Kidney glomerular epithelial cell (primary cell): ENCODE measurements around the gene TTLL10.

ENCODE experiments used
- DNase-seq: peaks from one replicate; lab custom pipeline; 2025; lab: John Stamatoyannopoulos, UW

Gene TTLL10

GRCh38 chr1:1236945-1237873 is 63.5 kb downstream of the TTLL10 start:
- no peak for DNase-seq

DNA sequence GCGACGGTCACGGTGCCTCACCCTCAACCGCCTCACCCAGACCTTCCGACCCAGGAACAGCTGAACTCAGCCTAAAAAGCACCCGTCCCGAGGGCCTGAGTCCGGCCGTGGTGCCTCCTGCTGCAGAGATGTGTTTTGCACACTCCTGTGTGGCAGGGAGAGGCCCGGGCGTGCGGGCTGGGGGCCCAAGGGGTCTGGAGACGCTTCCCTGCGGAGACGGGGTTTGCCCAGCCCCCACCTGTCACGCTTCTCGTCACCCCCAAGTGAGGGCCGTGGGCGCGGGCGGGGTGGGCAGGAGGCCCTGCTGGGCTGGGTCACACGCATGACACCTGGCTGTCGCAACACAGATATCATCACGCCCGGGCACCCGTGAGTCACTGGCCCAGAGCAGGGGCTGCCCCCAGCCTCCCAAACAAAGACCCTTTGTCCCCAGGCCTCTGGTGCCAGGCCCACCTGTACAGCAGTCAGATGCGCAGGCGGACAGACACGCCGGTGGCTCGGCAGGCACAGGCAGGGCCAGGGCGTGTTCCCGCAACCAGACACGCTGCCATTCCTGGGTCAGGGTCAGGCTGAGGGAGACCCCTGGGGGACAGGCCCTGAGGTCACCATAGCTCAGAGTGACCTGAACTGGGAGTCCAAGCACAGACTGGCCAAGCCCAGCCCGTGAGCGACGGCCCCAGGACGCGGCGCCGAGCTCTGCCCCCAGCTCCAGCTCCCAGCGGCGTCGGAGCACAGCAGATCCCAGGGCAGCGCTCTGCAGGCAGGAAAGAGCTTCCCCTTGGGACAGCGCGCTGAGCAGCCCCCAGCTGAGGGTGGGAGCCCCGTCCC is 64.4 kb downstream of the TTLL10 start:
- DNase-seq, result no peak

DNA sequence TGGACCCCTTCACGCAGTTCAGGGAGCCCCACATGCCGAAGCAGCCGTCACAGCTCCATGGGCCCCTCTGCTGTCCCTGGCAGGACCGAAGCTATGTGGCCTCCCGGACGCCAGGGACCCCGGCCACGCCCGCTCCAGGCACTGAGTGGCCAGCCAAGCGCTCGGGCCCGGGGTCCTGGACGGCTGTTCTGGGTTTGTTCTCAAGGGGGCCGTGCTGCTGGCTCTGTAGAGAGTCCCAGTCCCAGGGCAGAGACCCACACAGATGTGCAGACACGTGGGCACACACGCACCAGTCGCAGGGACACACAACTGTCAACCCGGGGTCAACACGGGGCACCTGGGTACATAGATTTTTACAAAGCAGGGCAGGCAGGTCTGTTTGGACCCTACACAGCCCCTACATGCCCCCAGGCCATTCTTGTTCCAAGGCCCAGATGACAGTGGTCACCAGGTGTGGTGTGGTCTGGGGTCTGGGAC is 65.1 kb downstream of the TTLL10 start:
- DNase-seq, result no peak

DNA sequence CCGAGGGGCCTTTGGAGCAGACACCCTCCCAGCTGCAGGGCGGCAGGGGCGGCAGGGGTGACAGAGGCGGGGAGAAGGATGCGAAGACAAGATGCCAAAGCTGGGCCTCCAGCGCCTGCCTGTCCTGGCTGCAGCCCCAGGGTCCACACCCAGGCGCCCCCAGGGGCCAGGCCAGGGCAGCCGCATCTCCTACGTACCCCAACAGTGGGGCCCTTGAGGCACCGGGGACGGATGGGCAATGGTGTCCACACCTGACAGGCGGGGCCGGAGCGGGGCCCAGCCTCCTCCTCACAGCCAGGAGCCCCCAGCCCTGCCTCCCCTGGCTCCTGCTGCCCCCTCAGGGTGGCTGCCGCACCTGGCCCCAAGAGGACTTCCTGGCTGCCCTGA is 65.5 kb downstream of the TTLL10 start:
- DNase-seq, result no peak

DNA sequence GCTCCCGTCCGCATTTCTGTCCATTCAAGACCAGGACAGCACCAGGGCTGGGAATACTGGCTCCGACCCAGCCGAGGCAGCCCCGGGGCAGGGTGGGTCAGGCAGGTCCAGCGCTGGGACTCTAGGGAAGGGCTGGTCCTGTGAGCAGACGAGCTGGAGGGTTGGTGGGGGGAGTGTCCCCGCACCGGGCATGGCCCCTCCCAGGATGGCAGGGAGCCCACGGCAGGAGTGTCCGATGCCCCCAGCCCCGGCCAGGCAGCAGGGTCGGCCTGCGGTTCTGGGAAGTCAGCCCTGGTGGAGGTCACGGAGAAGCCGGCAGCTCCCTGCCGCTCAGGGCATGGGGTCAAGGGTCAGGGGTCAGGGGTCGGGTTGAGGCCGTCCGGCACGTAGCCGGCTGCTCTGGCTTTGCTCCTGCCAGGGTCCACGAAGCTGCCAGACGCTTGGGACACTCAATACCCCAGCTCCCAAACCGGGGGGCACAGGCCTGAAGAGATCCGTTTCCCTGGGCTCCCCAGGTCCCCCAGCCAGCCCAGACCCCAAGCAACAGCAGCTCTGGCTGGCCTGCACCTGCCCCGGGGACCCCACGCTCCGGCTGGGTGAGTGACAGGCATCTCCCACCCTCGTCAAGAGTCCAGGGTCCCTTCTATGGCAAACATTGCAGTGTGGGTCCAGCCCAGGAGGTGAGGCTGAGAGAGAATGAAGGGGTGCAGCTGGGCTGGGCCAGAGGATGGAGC is 66.1 kb downstream of the TTLL10 start:
- no peak for DNase-seq

DNA sequence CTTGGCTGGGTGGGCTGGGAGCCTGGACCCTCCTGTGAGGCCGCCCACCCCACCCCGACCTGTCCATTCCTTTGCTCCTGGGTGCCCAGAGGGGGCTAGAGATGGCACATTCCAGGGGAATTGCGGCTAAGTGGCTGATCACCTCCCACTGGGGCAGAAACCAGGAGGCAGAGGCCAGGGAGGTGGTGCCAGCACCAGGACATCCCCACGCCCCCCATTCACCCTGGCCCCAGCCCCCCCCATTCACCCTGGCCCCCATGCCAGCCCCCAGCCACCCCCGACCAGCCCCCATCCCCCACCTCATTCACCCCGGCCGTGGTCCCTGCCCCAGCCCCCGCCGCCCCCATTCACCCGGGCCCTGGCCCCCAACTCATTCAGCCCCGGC is 66.7 kb downstream of the TTLL10 start:
- no peak for DNase-seq

- DNase-seq, result no peak
Measured at GRCh38 chr1:1240822-1241587, 67.3 kb downstream of the TTLL10 start.

GRCh38 chr1:1241588-1242219 is 68.0 kb downstream of the TTLL10 start:
- no peak for DNase-seq

DNA sequence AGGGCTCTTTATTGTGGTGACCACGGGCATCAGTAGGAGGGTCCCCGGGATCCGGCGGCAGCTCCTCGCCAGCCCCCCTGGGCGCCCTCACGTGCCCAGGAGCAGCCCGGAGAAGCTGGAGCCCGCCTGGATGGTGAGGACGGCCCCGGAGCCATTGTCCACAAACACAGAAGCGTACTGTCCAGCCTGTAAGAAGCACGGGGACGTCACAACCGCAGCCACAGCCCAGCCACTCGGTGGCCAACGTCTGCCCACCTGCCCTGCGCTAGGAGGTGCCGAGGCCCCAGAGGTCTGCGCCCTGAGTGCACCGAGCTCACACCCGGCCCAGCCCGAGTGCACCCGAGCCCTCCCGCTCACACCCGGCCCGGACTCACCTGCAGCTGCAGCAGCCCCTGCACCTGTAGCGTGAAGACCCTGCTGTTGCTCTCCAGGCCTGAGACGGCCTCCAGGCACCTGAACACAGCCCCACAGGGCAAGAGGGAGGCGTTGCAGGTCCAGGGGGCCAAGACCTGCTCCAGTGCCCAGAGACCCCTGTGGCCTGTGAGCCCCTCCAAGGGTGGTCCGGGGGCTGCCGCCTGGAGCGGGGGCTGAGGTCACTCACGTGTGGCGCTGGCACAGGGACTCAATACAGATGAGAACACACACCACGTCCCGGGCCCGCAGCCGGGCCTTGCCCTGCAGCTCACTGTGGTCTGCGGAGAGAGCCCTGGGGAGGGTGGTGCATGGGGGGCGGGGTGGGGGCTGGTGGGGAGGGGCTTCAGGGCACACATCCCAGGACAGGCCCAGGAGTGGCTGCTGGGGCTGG is 69.0 kb downstream of the TTLL10 start:
- no peak for DNase-seq

DNA sequence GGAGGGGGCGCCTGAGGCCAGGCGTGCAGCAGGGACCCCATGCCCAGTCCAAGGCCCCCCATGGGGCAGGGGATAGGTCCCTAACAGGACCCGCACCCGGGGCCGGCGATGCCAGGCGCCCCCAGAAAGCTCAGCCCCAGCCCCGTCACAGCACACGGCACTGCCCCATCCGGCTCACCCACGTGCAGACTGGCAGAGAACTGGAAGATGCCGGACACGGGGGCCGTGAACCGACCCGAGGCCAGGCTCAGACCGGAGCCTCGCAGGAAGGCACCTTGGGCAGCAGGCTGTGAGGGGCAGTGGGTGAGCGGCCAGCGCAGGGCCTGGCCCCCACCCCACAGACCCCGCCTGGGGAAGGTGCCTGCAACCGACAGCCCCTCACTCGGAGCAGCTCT is 69.6 kb downstream of the TTLL10 start:
- DNase-seq, result no peak

GRCh38 chr1:1243807-1244191 is 70.1 kb downstream of the TTLL10 start:
- no peak for DNase-seq

DNA sequence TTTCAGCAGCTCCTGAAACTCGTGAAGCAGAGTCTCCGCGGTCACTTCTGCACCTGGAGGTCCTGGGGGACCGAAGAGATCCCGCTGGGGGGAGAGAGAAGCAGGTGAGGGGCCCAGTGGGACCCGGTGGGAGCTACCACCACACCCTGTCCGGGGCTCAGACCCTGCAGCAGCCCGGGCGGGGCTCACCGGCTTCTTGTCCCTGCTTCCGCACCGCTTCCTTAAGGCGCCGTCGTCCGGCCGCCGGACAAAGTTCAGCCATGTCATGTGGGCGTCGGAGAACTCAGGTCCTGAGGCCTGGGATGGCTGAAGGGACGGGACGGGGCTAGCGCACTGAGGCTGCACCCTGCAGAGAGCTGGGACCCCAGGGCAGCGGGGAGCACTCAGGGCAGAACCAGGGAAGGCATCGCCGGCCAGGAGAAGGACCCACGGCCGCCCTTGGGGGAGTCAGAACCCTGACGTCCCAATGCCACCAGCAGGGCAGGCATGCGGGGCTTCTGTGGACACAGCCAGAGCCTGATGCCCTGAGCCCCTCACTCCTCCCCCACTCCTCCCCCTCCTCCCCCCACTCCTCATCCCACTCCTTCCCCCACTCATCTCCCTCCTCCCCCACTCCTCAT is 70.6 kb downstream of the TTLL10 start:
- DNase-seq, result no peak

DNA sequence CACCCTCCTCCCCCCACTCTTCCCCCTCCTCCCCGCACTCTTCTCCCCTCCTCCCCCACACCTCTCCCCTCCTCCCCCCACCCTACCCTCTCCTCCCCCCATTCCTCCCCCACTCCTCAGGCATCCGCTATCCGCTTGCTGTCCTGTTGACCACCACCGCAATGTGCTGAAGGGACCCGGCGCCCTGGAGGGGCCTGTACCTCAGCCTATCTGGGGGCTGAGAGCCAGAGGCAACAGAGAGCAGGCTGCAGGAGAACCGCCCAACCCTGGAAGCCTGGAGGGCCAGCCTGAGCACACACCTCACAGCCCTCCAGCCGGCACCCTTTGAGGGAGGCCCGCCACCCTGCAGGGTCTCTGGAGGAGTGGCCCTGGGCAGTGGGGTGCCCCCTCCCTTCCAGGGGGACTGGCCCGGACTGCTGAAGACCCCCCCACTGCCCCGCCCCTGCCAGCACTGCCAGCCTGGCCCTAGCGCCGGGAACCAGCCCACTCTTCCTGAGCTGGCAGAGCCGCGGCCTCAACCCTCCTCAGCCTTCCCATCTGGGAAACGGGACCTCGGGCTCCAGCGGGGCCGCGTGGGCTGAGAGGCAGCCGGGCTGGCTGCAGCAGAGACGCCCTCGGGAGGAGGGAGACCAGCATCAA is 71.6 kb downstream of the TTLL10 start:
- no peak for DNase-seq

DNA sequence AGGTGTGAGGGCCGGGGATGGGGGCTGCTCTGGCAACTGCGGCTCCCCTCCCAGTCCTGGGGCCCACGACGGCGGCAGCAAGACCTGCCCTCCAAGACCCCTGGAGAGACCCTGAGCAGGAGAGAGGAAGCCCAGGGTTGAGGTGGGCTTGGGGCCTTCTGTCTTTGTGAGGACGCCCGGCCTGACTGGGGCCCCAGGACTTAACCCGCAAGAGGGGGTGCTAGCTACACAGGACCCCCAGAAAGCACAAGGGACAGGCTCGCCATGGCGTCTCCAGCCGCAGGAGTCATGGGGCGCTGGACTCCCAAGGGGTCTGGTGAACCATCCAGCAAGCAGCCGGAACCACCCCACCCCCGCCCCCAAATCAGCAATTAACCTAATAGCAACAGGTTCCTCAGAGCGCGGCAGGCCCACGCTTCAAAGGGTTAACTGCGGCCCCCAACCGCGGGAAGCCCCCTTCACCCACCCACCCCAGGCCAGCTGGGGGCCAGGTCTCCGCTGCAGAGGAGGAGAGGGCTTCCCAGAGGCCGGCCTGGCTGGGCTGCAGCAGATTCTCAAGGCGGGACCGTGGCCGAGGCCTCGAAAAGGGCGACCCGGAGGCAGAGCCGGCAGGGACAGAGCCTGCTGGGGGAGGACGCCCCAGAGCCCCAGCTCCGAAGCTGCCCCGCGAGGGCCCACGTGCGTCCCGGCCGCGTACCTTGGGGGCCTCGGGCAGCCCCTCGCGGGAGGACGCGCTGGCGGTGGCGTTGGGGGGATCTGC is 72.3 kb downstream of the TTLL10 start:
- DNase-seq, result no peak

DNA sequence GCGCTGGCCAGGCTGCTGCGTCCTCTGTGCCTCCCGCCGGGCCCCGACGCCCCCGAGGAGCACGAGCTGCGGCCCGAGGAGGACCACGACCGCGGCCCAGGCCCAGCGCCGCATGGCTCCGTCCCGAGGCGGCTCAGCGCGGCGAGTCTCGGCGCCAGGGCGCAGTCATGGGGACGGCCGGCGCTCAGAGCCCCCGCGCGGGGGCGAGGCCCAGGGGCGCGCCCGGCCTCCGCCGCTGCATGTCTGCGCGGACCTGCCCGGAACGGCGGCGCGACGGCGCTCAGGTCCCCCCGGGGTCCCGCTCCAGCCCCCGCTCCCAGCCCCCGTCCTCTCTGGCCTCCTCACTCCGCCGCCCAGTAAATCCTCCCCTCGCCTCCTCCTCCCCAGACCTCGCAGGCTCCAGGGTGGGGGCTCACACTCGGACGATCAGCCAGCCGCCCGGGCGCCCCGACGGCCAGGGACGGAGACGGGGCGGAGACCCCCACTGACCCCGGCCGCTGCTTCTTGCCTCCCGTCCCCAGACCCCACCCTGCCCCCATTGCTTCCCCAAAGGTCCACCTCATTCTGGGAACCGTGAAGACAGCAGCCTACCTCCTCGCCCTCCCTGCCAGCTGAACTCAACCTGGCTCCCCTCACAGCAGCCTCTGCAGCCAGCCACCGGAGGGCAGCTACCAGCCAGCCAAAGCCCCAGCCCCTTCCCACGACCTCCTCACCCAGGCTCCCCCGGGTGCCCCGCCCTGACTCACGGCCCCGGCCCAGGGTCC is 73.1 kb downstream of the TTLL10 start, which contains the start of gene C1QTNF12:
C1QTNF12 (minus strand) TSS at position 146 of the 764 bp plus-strand sequence; CDS start at position 114, 32 bp downstream.
- DNase-seq, result no peak

GRCh38 chr1:1247341-1247913 is 73.7 kb downstream of the TTLL10 start:
- no peak for DNase-seq
